Measurements from ENCODE around the gene CDIP1.

CDIP1 gene

GRCh38 chr16:4524571-4524970, 14.0 kb downstream of the CDIP1 start:
- no peak overlapping the region for H3K4me3 ChIP-seq (replicated peaks in 1 of 2; ENCODE audit: low read depth in 2 of 2, low read length in 2 of 2)
- no peak for DNase-seq (ENCODE audit: low read depth in 2 of 2)
- no peak for TF ChIP-seq CTCF (IDR thresholded peaks at IDR 0.05; ENCODE audit: low read depth, low read length)

- no peak for TF ChIP-seq CTCF (IDR thresholded peaks at IDR 0.05; ENCODE audit: low read depth, low read length)
- DNase-seq (ENCODE audit: low read depth in 2 of 2) = no peak
- H3K4me3 ChIP-seq (replicated peaks in 1 of 2; ENCODE audit: low read depth in 2 of 2, low read length in 2 of 2) = no peak overlapping the region
Observed at GRCh38 chr16:4523686-4524085, 14.9 kb downstream of the CDIP1 start.

- H3K4me3 ChIP-seq (replicated peaks in 1 of 2; ENCODE audit: low read depth in 2 of 2, low read length in 2 of 2) = no peak overlapping the region
- peak in 1 of 2 donors; percentile 24 for DNase-seq (ENCODE audit: low read depth in 2 of 2)
- TF ChIP-seq CTCF (IDR thresholded peaks at IDR 0.05; ENCODE audit: low read depth, low read length) = no peak
Observed at GRCh38 chr16:4522051-4522581, 16.5 kb downstream of the CDIP1 start.

GRCh38 chr16:4520913-4521312, 17.7 kb downstream of the CDIP1 start:
- no peak for DNase-seq (ENCODE audit: low read depth in 2 of 2)
- TF ChIP-seq CTCF (IDR thresholded peaks at IDR 0.05; ENCODE audit: low read depth, low read length) = no peak
- no peak overlapping the region for H3K4me3 ChIP-seq (replicated peaks in 1 of 2; ENCODE audit: low read depth in 2 of 2, low read length in 2 of 2)

DNA sequence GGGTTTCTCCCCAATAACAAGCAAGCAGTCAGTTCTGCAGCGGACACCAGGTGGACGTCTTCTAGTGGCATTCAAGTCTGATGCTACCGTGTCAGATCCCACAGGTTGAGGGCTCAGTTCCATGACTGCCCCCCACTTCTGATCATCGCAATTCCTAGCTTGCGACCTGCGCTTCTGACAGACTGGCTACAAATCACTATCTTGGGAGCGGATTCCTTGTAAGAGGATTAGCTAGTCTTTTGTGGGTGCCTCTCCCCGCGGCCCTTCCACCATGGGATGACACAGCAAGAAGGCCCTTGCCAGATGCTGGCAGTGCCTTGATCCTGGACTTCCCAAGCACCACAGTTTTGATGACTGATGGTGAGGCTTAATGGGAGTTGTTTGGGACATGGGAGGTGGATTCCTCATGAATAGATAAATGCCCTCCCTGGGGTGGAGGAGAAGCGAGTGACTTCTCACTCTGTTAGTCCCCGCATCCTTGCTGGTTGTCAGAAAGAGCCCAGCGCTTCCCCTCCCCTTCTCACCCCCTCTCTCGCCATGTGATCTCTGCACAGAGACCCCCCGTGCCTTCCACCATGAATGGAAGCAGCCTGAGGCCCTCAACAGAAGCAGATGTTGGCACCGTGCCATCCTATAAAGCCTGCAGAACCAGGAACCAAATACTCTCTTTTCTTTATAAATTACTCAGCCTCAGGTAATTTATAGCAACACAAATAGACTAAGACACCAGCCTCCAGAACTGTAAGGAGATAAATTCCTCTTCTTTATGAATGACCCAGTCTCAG, 19.1 kb downstream of the CDIP1 start:
- no peak for TF ChIP-seq CTCF (IDR thresholded peaks at IDR 0.05; ENCODE audit: low read depth, low read length)
- H3K4me3 ChIP-seq (replicated peaks in 1 of 2; ENCODE audit: low read depth in 2 of 2, low read length in 2 of 2) = no peak overlapping the region
- DNase-seq (ENCODE audit: low read depth in 2 of 2) = no peak

DNA sequence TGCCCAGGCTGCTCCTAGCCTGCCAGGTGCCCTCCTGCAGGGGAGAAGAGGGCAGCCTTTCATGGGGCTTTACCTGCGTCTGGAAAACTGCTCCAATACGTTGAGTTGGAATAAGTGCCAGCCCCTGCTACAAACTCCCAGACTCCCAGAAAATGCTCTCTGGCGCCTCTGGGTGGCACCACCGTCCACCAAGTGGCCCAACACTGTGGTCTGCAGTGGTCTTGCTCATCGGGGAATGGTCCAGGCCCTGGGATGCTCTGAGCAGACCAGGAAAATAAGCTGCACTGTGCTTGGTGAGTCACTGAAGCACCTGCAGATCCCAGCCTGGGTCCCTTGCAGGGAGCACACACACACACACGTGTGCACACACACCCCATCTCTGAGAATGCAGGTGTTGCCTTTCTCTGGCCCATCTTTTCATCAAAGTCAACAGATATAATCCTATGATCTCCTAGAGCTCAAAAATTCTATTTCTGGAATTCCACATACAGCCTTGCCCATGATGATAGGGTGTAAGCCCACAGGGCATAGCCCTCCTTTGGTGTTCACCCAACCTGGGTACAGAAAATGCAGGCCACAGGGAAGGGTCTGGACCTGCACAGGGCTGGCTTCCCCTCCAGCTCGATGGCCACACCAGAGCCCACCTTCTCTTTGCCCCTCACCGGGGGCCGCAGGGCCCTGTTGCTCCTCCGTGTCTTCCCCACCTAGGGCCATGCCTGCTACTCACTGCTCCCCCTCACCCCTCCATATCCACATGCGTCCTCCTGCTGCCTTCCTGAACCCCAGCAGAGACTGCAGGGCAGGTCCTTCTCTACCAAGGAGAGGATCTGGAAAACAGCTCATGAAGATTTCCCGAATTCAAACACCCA, 20.5 kb downstream of the CDIP1 start:
- TF ChIP-seq CTCF (IDR thresholded peaks at IDR 0.05; ENCODE audit: low read depth, low read length) = peak; percentile 58
- H3K4me3 ChIP-seq (replicated peaks in 1 of 2; ENCODE audit: low read depth in 2 of 2, low read length in 2 of 2) = no peak overlapping the region
- DNase-seq (ENCODE audit: low read depth in 2 of 2) = peak; percentile 28 to 50
